ENCODE measurements around the gene NFILZ.

Gene NFILZ

GRCh38 chr19:8593931-8594330 lies 36.5 kb upstream of the NFILZ start:
- no peak overlapping the region for H3K4me3 ChIP-seq (ENCODE audit: low read depth, low read length)
- TF ChIP-seq, protein P1, sequence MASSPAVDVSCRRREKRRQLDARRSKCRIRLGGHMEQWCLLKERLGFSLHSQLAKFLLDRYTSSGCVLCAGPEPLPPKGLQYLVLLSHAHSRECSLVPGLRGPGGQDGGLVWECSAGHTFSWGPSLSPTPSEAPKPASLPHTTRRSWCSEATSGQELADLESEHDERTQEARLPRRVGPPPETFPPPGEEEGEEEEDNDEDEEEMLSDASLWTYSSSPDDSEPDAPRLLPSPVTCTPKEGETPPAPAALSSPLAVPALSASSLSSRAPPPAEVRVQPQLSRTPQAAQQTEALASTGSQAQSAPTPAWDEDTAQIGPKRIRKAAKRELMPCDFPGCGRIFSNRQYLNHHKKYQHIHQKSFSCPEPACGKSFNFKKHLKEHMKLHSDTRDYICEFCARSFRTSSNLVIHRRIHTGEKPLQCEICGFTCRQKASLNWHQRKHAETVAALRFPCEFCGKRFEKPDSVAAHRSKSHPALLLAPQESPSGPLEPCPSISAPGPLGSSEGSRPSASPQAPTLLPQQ (tag by site-specific recombination; IDR thresholded peaks at IDR 0.05): no peak
- TF ChIP-seq ZNF580 (tag by site-specific recombination; IDR thresholded peaks at IDR 0.05) (0 out of 2 replicates have a peak, but pooled peaks have one; percentile 21), ZNF654 (tag by site-specific recombination; IDR thresholded peaks at IDR 0.05; ENCODE audit: low read depth) (no peak)
- POLR2A ChIA-PET: no interaction called here
- H3K36me3 ChIP-seq (ENCODE audit: control insufficient read depth in 2 of 2, insufficient read depth in 1 of 2, low read length in 2 of 2): no peaks in the 10 kb centered on the region
- H3K9me3 ChIP-seq (ENCODE audit: control insufficient read depth, insufficient read depth, low read depth, low read length): no peaks in the 10 kb centered on the region
- no peaks in the 10 kb centered on the region for H3K4me1 ChIP-seq (ENCODE audit: control insufficient read depth, insufficient read depth, low read length)
- no peak overlapping the region for H3K27ac ChIP-seq (ENCODE audit: extremely low read depth, low read depth, low read length)
- CTCF ChIA-PET: interaction anchor here (0.8 to 4.2 kb wide), 7 partner anchors 9 to 48 kb away, joined by 3 to 49 read pairs (median 6); no protein-coding TSS in a partner anchor

- ChIA-PET CTCF (interaction anchor here (0.8 to 4.2 kb wide), 3 partner anchors 15 to 353 kb away, joined by 6 to 49 read pairs (median 7); no protein-coding TSS in a partner anchor), POLR2A (no interaction called here)
- Histone ChIP-seq H3K27ac (ENCODE audit: extremely low read depth, low read depth, low read length) (no peak overlapping the region), H3K4me1 (ENCODE audit: control insufficient read depth, insufficient read depth, low read length) (no peaks in the 10 kb centered on the region), H3K4me3 (ENCODE audit: low read depth, low read length) (no peak overlapping the region), H3K36me3 (ENCODE audit: control insufficient read depth in 2 of 2, insufficient read depth in 1 of 2, low read length in 2 of 2) (no peaks in the 10 kb centered on the region), H3K9me3 (ENCODE audit: control insufficient read depth, insufficient read depth, low read depth, low read length) (no peaks in the 10 kb centered on the region)
- TF ChIP-seq ZNF521 (tag by site-specific recombination; IDR thresholded peaks at IDR 0.05): no peak
- TF ChIP-seq ZNF707 (tag by site-specific recombination; IDR thresholded peaks at IDR 0.05): no peak
- TF ChIP-seq ZNF629 (tag by site-specific recombination; IDR thresholded peaks at IDR 0.05): no peak
- TF ChIP-seq ZNF837 (tag by site-specific recombination; IDR thresholded peaks at IDR 0.05): no peak
- TF ChIP-seq ZNF514 (tag by site-specific recombination; IDR thresholded peaks at IDR 0.05): no peak
- no peak for TF ChIP-seq OSR2 (tag by site-specific recombination; IDR thresholded peaks at IDR 0.05)
- TF ChIP-seq ZNF132 (tag by site-specific recombination; IDR thresholded peaks at IDR 0.05; ENCODE audit: borderline replicate concordance): no peak
- no peak for TF ChIP-seq ZNF202 (tag by site-specific recombination; IDR thresholded peaks at IDR 0.05; ENCODE audit: borderline replicate concordance)
- TF ChIP-seq CTCF (tag by site-specific recombination; IDR thresholded peaks at IDR 0.05): no peak
- no peak for TF ChIP-seq ZNF175 (tag by site-specific recombination; IDR thresholded peaks at IDR 0.05)
- TF ChIP-seq ZNF660 (tag by site-specific recombination; IDR thresholded peaks at IDR 0.05): no peak
Observed at GRCh38 chr19:8595651-8596050, 34.8 kb upstream of the NFILZ start.

GRCh38 chr19:8596168-8596567 lies 34.3 kb upstream of the NFILZ start:
- ChIA-PET POLR2A (no interaction called here), CTCF (interaction anchor here (0.8 to 4.2 kb wide), 2 partner anchors 16 to 354 kb away, joined by 7 to 49 read pairs; no protein-coding TSS in a partner anchor)
- H3K36me3 ChIP-seq (ENCODE audit: control insufficient read depth in 2 of 2, insufficient read depth in 1 of 2, low read length in 2 of 2): no peaks in the 10 kb centered on the region
- H3K4me1 ChIP-seq (ENCODE audit: control insufficient read depth, insufficient read depth, low read length): no peaks in the 10 kb centered on the region
- H3K27ac ChIP-seq (ENCODE audit: extremely low read depth, low read depth, low read length): no peak overlapping the region
- H3K9me3 ChIP-seq (ENCODE audit: control insufficient read depth, insufficient read depth, low read depth, low read length): no peaks in the 10 kb centered on the region
- H3K4me3 ChIP-seq (ENCODE audit: low read depth, low read length): no peak overlapping the region
- no peak for TF ChIP-seq ZNF830 (tag by site-specific recombination; IDR thresholded peaks at IDR 0.05; ENCODE audit: low read depth)
- TF ChIP-seq HOXA7 (CRISPR knock-in tag; IDR thresholded peaks at IDR 0.05; ENCODE audit: borderline replicate concordance): no peak
- TF ChIP-seq, protein P2, sequence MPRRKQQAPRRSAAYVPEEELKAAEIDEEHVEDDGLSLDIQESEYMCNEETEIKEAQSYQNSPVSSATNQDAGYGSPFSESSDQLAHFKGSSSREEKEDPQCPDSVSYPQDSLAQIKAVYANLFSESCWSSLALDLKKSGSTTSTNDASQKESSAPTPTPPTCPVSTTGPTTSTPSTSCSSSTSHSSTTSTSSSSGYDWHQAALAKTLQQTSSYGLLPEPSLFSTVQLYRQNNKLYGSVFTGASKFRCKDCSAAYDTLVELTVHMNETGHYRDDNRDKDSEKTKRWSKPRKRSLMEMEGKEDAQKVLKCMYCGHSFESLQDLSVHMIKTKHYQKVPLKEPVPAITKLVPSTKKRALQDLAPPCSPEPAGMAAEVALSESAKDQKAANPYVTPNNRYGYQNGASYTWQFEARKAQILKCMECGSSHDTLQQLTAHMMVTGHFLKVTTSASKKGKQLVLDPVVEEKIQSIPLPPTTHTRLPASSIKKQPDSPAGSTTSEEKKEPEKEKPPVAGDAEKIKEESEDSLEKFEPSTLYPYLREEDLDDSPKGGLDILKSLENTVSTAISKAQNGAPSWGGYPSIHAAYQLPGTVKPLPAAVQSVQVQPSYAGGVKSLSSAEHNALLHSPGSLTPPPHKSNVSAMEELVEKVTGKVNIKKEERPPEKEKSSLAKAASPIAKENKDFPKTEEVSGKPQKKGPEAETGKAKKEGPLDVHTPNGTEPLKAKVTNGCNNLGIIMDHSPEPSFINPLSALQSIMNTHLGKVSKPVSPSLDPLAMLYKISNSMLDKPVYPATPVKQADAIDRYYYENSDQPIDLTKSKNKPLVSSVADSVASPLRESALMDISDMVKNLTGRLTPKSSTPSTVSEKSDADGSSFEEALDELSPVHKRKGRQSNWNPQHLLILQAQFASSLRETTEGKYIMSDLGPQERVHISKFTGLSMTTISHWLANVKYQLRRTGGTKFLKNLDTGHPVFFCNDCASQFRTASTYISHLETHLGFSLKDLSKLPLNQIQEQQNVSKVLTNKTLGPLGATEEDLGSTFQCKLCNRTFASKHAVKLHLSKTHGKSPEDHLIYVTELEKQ (tag by site-specific recombination; IDR thresholded peaks at IDR 0.05; ENCODE audit: borderline replicate concordance): no peak
- TF ChIP-seq KLF7 (tag by site-specific recombination; IDR thresholded peaks at IDR 0.05; ENCODE audit: borderline replicate concordance): no peak
- TF ChIP-seq, protein P3, sequence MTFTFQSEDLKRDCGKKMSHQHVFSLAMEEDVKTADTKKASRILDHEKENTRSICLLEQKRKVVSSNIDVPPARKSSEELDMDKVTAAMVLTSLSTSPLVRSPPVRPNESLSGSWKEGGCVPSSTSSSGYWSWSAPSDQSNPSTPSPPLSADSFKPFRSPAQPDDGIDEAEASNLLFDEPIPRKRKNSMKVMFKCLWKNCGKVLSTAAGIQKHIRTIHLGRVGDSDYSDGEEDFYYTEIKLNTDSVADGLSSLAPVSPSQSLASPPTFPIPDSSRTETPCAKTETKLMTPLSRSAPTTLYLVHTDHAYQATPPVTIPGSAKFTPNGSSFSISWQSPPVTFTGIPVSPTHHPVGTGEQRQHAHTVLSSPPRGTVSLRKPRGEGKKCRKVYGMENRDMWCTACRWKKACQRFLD (tag by site-specific recombination; IDR thresholded peaks at IDR 0.05): no peak
- TF ChIP-seq ZNF596 (tag by site-specific recombination; IDR thresholded peaks at IDR 0.05): no peak
- TF ChIP-seq ZNF558 (tag by site-specific recombination; IDR thresholded peaks at IDR 0.05): no peak
- no peak for TF ChIP-seq ZNF175 (tag by site-specific recombination; IDR thresholded peaks at IDR 0.05)
- no peak for TF ChIP-seq ZNF280C (tag by site-specific recombination; IDR thresholded peaks at IDR 0.05)

Measured in HEK293 (cell line).